Hindlimb muscle (tissue), 1 donor: ENCODE measurements around the gene TJP2. TPM values are rescaled to one million over a fixed set of nuclear protein-coding genes. Genes with fewer than 3 reads are reported as not detected.

ENCODE experiments used
- DNase-seq: peaks from one replicate; pipeline ENCODE4 v3.0.0-alpha.2; 2013
- polyA plus RNA-seq: library from polyadenylated mRNA; unstranded; fragments of 120-200 nt; gene quantifications from one replicate; pipeline ENCODE4 v1.2.1, GENCODE V29; 2013; ENCODE audit not compliant: insufficient read length

The TJP2 gene
- 13.5 TPM for polyA plus RNA-seq

DNA sequence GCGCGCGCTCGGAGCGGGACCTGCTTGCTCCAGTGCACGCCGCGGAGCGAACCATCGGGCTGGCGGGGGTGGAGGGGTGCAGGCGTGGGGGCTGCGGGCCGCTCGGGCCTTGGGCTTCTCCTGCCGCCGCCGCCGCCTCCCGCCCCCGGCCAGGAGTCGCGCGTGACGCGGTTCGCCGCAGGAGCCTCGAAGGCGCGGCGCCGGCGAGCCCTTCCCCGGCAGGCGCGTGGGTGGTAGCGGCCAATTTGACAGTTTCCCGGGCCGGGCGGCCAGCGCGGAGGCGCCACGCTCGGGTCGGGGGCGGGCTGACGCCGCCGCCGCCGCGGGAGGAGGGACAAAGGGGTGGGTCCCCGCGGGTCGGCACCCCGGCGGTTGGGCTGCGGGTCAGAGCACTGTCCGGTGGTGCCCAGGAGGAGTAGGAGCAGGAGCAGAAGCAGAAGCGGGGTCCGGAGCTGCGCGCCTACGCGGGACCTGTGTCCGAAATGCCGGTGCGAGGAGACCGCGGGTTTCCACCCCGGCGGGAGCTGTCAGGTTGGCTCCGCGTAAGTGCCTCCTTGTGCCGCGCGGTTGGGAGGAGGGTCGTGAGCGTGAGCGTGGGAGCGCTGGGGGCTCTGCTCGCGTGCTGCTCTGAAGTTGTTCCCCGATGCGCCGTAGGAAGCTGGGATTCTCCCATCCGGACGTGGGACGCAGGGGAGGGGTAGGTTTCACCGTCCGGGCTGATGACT lies at the start of gene TJP2:
TSS of gene TJP2 (plus strand) at position 387 of the 725 bp plus-strand sequence. CDS start at position 483, 96 bp downstream.
- DNase-seq = peak; percentile 79

DNA sequence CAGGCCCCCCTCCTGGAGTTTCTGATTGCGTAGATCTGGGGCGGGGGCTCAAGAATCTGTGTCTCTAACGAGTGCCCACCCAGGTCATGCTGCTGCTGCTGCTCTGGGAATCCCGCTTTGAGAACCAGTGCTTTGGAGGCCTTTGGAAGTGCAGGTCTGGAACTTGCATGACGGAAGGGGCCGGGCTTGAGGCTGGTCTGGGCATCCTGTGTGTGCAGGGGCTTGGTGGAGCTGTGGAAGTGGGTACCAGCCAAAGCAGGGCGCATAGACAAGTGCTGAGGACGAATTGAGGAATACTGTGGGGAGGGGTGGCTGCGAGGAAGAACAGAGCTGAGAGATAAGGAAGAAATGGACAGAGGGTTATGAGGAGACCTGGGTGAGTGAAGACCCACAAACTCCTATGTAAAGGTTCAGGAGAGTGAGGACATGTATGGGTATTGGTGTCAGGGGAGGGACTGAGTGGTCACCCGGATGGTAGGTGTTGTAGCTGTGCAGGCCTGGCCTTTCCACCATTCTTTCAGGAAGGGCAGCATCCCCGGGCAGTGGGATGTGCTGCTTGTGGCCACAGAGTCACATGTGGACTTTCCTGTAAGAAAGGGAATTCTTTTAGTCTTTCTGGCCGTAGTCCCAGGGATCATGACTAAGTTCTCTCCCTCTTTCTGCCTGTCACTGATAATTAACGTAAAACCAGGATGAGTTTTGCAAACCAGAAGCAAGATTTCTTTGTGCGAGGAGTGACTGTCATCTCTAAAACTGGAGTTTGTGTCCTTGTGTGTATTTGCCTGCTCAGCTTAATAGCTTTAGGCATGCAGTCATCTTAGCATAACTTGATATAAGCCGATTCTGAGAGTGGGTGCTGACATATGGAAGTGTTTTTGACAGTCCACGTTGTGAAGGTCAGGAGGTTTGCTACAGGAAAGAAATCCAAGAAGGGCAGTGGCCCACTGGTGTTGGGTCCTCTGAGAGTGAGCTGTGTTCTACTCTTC lies 43.3 kb upstream of the TJP2 start:
- DNase-seq = no peak

DNA sequence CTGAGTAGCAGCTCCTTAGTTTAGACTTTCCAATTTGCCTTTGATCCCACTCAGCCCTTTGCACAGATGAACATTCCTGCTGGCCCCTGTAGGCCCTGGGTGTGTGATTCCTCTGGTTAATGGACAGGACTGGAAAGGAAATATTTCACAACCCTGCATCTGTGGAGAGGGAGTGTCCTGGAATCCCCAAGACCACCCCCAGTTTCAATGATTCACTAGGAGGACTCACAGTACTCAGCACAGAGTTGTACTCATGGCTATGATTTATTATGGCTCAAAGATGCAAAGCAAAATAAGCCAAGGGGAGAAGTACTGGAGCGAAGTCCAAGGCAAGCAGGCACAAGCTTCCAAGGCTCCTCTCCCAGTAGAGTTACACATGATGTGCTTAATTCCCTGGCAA lies 42.4 kb upstream of the TJP2 start:
- no peak for DNase-seq

DNA sequence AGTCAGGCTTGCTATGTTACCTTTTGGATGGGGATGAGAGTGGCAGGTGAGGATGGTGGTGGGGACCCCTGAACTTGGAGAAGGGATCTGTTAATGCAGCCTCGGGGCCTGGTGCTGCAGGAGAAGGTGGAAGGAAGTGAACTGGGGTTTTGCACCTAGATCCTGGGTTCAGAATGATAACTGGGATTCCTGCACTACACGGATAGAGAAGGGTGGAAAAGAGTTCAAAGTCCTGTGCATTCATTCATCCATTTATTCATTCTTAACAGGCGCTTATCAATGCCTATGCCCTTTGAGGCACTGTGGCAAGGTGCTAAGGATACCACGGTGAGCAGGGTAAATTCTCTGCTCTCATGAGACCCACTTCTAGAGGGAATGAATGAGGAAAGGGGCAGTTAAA lies 41.7 kb upstream of the TJP2 start:
- no peak for DNase-seq

DNA sequence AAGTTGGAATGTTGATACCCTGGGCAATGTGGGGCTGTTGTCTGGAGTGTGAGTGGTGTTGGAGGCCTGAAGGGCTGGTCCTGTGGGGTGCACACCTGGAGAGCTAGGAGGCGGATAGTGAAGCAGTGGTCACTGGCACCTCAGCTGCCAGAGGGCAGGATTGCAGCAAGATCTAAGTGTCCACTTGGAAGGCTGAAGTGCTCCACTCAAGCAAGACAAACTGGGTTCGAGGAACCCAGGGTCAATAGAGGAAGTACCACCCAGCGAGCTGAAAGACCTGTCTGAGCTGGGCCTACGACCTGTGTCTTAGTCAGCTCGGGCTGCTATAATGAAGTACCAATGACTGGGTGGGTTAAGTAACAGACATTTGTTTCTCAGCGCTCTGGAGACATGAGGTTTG lies 39.7 kb upstream of the TJP2 start:
- DNase-seq = no peak

DNA sequence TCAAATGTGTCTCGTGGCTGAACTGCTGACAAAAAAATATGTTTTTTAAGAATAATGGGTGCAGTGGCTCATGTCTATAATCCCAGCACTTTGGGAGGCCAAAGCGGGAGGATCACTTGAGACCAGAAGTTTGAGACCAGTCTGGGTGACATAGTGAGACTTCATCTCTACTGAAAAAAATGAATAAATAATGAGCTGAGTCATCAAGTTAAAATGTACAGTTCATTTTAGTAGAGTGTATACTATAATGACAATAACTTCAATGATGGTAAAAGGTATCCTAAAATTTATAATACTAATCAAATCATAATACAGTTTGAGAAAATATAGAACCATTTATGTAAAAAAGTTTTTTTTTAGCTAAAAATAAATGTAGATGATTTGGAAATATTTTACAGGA lies 37.9 kb upstream of the TJP2 start:
- no peak for DNase-seq

DNA sequence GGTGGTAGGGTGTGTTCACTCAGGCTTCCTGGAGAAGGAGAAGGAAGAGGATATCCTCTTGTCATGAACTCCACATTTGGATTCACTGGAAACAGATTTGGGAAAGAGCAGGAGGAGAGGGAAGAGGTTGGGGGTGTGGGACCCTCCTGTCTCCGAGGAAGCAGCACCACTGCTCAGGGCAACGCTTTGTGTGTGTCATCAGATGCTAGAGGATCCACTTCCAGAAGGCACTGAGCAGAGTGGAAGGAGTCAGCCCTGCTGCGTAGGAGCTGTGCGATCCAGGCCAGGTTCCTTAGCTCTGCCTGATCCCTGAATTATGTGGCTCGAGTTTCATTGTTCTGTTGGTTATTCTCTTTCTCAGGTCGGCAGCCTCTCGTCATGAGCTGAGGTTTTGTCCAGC lies 37.3 kb upstream of the TJP2 start:
- no peak for DNase-seq

DNA sequence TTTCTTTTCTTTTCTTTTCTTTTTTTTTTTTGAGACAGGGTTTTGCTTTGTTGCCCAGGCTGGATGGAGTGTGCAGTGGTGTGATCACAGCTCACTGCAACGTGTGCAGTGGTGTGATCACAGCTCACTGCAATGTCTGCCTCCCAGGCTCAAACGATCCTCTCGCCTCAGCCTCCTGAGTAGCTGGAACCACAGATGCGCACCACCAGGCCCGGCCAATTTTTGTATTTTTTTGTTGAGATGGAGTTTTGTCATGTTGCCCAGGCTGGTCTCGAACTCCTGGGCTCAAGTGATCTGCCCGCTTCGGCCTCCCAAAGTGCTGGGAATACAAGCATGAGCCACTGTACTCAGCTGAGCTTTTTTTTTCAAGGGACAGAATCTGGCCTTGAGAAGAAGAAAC lies 36.8 kb upstream of the TJP2 start:
- no peak for DNase-seq

DNA sequence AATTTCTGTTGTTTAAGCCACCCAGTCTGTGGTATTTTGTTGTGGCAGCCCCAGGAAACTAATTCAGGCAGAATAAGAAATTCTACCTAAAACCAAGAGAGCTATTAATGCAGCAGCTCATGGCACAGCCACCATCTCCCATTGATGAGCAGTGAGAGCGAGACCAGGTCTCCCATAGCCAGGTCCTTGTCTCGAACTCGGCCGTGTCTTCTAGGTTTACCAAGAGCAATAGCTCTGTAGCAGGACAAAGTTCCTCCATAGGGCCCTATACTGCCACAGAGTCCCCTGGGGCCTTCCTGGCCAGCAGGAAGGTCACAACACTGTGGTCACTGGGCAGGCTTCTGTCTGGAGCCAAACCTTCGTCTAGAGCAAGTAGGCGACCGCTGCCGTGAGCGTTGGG lies 34.5 kb upstream of the TJP2 start:
- no peak for DNase-seq

DNA sequence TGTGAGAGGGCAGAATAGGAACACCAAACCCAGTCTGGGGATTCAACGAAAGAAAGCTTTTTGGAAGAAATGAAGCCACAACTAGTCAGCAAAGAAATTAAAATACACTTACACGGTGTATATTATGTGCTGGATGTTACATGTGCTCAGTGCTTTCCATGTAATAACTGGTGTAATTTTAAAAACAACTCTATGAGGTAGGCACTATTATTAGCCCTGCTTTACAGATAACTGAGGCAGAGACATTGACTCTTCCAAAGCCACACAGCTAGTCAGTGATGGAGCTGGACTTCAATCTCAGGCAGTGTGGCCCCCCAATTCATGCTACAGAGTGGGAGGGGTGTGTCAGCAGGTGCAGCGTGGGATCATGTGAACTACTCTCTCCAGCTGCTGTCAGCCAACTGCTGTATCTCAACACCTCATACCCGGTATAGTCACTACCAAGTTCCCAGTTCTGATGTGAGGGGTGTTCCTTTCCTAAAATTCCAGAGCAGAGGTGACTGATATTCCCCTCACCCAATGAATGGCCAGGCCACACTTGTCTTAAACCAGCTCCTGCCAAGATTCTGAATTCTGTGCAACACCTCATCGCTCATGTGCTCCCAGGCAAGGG lies 33.8 kb upstream of the TJP2 start:
- DNase-seq = no peak

DNA sequence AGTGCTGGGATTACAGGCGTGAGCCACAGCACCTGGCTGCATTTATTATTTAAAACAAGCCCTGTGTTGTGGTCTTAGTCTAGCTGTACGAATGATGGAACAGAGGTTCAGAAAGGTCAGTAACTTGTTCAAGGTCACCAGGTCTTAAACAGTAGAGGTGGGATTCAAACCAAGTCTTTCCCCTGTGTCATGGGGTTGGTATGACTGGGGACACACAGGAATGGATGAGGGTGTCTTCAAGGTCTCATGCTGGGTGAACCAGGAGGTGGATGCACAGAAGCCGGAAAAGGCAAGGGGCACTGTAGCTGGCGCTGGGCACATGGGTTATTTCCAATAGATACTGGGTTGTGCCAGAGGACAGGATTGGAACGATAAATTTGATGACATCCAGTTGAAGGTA lies 32.2 kb upstream of the TJP2 start:
- no peak for DNase-seq

DNA sequence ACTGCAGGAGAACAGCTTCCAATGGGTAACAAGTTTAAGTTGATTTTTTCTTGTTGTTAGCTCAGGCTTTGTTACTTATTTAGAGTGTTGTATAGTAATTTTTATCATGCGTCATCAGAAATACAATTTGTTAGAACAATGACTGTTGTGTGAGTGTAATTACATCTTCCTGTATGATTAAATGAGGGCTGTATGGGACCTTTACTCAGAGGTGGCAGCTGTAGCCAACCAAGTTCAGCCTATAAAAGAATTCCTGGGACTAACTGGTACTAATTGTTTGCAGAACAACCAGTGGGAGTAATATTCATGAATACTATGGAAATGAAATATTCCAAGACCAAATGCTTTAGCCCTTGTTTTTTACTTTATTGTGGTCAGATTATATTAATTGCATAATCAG lies 30.8 kb upstream of the TJP2 start:
- no peak for DNase-seq

DNA sequence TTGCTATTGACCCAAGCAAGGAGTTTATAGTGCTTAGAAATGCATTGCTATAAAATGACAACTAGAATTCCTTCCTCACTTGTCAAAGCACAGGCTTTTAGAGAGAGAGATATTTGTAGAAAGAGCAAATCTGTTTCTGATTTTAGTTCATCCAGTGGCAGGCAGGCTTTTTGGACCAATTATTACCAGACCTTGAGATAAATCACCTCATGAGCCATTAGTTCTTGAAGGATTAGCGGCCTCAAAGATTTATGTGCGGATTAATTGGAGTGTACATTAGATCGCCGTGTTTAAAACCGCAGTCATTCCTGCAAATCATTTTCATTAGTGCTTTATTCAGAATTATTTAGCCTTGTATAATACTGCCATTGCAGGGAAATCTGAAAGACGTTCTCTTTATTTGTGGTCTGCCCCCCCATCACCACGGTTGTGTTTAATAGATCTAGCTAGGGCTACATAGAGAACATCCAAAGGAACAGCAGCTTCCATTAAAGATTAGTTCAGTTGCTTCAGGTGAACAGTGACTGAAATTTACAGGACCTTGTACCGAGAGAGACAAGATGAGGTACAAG lies 28.8 kb upstream of the TJP2 start:
- DNase-seq = no peak

DNA sequence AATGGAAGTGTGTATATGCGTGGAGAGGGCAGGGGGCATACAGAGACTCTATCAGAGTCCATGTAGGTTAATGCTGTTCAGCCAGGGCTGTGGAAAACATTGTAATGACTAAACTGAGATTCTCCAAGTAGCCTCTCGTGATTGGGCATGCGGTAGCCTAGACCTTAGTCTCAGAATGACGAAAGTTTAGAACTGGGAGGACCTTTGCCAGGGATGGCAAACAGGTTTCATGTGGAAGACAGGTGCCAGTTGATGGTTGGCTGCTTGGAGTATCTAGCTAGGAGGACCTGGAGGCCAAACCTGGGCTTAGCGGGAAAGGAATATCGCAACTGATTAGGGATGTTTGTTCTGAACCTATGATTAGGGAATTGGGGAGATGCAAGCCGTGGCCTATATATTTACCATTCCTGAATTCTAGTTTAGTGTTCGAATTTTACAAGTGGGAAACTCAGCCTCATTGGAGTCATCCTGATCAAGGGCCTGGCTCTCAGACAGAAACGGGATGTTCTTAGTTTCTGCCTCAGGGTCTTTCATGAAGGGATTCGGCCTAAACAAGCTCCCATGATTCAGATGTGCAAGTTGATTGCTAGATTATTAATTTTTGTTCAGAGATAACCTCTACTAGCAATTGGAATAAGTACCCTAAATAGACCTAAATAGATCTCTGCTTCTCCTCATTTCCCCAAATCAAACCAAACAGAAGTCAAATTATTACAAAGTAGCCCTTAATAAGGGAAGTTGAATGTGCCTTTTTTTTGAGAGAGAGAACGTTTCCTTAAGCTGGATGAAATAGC lies 26.8 kb upstream of the TJP2 start:
- DNase-seq = no peak

DNA sequence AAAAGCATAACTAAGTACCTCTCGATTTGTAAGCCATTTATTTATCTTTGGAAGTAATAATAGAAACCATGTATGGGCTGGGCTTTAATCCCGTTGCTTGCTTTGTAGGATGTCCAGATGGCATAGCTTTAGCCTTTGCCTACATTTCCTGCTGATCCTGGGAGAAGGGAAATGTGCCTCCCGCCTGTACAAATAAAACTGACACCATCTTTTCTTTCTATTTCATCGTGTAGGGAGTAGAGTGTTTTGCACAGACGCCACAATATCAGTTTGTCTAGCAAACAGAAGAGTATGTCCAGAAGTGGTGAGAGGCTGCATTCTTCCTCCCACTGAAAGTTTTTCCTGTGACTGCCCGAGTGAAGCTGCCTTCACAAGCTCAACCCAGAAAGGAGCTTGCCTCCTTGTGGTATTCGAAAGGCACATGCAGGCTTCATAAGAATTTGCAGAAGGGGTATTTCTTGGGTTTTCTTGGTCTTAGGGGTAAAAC lies 24.7 kb upstream of the TJP2 start:
- no peak for DNase-seq

DNA sequence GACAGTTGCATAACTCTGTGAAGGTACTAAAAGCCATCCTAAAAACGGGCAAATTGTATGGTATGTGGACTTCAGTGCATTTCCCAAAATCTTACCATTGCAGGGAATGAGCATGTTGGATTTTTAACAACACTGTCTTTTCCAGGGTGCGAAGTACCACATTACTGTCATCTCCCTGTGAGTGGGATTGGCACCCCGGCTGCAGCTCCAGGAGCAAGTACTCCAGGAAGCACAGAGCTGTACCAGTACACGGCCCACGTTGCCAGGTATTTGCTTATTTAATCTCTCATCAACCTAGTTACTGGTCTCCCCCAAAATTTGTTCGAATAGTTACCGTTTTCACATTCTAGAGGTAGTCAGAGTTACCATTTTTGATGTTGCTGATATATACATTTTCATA lies 22.6 kb upstream of the TJP2 start:
- no peak for DNase-seq

DNA sequence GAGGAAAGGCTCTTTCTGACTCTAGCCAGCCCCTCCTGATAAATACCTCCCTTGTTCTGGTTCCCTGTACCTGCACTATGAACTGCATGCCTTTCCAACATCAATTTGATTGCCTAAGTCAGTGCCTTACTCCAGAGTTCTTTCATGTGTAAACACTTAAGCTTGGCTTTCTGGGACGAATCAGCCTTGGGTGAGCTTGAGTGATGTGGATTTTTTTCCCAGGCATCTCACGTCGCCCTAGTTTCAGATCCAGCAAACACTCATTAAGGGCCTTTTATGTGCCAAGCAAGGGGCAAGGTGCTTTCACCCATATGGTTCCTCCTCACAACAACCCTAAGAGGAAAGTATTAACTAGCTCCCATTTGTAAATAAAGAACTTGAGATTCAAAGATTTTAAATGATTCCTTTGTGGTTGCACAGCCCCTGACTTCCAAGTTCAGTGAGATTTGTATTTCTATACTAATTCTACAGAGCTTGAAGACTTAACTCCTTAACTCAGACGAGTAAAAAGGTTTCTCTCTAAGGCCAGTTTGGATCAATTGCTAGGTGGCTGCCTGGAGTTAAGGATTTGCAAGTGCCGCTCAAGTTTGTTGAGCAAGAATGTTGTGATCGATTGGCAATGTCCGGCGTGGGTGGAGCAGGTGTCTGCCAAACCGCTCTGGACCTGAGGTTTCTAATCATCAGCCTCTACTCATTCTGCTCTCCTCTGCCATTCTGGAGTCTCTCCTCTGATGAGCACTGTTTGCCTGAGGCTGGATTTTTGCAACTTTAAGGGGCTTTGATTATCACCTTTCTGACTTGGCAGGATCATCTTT lies 20.2 kb upstream of the TJP2 start:
- DNase-seq = no peak

DNA sequence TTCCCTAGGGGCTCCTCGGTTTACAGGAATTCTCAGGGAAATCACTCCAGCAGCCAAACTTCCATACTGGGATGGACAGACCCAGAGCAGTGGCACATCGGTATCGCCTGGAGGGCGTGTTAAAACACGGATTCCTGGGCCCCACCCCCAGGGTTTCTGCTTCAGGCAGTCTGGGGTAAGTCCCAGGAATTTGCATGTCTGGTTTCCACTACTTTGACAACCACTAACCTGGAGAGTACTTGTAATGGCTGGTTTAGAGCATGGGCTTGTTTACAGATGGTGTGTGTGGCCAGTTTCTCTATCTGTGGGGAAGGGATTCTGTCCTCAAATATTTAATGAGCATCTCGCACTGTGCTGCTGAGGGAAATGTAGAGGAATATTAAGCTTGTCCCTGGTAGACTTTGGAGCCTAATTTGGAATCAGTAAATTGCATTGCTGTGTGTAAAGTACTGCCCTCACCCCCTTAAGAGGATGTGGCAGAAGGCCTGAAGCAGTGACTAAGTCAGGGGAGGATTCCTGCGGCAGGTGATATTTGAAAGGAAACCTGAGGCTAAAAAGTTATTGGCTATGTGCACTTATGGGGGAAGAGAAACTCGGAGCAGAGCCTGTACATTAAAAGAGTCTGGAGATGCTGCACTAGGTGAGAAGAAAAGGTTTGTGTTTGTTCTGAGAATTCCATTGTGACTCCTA lies 18.6 kb upstream of the TJP2 start:
- no peak for DNase-seq

DNA sequence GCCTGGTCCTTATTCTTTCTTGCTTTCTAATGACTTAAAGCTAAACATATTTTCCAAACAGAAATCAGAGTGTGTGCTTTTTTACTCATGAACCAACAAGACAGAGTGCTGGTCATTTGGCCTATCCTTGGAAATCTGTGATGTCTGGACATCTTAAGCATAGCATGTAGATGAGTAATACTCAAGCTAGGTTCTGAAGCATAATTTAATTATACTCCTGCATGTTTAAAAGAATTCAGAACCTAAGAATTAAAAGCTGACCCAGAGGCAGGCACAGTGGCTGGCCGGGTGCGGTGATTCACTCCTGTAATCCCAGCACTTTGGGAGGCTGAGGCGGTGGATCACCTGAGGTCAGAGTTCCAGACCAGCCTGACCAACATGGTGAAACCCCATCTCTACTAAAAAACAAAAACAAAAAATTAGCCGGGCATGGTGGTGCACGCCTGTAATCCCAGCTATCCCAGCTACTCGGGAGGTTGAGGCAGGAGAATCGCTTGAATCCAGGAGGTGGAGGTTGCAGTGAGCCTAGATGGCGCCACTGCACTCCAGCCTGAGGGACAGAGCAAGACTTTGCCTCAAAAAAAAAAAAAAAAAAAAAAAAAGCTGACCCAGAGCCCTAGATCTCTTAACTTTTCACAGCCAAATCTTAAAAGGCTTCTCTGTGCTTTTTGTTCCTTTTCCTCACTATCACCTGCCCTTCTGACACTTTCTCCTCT lies 16.2 kb upstream of the TJP2 start:
- DNase-seq = no peak

DNA sequence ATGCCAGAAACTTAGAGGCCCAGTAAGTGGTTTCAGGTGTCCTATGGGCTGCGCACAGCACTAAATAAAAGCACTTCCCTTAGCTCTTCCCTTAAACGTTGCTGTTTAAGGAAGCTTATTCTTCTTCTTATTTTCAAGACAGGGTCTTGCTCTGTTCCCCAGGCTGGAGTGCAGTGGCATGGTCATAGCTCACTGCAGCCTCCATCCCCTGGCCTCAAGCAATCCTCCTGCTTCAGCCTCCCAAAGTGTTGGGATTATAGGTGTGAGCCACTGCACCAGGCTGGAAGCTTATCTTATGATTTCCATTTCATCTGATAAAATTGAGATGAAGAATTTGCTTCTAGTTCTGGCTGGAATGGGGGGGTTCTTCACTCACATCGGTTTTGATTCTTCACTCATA lies 15.6 kb upstream of the TJP2 start:
- no peak for DNase-seq
